OCI-M1 (cell line): ENCODE data around the gene EXOC4.

ENCODE experiments used
- DNase-seq: peaks from one replicate; lab custom pipeline; 2025; lab: John Stamatoyannopoulos, UW

The EXOC4 gene

DNA sequence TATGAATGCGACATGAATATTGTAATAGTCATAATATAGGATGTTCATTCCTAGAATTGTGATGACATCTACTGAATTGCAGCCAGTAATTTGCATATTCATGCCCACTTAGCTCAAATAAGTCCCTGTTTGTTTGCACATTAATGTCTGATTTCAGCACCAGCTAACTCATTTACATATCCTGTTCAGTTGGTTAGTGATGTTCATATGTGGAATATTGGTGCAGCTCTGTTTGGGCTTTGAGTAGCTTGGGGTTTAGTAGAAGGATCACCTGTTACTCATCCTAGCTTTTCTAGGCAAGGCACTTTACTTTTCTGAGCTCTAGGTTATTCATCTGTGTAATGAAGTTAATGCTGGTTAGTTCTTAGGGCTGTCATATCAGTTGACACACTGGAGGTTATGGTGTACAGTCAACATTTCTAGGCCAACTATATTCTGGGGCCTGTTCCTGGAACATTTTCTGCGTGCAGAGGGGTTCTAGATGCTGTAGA lies 238.4 kb downstream of the EXOC4 start:
- DNase-seq, result no peak

DNA sequence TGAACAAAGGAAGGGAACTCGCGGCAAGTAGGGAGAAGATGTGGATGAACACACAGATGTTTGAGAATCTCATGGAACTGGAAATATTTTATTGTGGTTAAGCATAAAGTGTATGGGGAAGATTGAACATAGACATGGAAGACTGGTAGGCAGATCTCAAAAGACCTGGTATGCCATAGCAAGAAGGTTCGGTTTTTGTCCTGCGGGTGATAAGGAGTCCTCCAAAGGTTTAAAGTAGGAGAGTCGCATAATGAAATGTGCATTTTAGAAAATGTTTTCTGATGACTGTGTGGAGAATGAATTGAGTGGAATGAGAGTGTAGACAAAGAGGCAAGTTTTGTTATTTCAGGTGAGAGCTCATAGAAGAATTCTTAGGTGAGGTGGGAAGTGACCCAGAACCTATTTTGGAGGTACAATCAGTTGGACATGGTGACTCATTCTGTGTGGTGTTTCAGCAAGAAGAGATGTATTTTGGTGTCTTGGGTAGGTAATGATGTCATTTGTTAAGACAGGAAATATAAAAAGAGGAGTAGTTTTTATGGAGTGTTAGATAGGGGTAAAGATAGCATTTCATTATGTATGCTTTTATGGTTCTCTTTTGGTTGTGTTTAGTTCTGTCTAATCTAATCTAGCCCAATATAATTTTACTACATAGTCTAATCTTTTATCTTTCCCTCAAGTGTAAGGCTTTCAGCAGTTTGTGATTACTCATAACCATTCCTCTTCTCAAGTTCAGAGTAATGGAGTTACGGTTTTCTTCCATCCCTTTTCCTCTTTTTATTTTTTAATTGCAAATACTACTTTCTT lies 239.2 kb downstream of the EXOC4 start:
- DNase-seq, result no peak

DNA sequence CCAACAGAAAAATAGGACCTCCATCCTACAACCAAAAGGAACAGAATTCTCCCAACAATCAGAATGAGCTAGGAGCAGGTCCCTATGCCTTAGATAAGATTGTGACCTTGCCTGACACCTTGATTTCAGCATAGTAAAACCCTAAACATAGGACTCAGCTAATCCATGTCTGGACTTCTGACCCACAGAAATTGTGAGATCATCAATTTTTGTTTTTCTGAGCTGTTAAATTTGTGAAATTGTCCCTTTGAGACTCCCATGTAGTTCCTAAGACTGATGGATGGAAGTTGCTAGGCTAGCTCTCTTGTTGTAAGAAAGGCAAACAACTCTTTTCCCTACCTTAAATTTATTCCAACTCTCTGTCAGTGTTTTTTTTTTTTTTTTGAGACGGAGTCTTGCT lies 244.2 kb downstream of the EXOC4 start:
- DNase-seq, result no peak

DNA sequence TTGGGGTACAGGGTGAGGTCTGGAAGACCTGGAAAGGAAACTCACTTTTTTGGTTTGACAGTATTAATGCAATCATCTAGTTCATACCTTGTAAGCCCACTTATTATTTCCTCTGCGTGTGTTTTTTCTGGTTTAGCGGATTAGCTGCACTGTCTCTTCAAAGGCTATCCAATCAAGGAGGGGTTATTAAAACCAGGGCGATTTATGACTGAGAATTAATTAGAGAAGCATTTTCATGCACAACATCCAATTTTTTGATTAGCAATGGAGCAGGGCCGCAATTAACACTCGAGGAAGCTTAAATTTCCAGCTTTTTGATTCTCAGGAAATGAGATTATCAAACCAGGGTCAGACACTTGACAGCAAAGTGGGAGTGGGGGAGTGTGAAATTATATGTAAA lies 248.9 kb downstream of the EXOC4 start:
- no peak for DNase-seq

DNA sequence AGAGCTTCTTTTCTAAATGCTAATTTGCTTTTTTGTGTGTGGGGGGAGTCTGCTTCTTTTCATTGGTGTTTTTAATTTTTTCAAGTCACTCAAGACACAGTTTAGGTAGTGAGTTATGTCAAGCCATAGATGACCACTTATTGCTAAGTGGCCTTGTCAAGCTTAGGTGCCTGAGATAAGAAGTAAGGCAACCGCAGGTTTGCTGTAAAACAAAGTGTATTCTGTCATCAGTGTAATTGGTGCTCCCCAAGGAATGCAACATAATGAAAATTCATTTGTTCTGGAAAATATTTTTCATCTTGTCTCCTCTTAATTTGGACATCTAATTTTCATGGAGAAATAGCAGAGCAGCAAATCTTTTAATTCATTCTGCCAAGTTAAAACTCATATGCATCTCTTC lies 249.6 kb downstream of the EXOC4 start:
- no peak for DNase-seq

DNA sequence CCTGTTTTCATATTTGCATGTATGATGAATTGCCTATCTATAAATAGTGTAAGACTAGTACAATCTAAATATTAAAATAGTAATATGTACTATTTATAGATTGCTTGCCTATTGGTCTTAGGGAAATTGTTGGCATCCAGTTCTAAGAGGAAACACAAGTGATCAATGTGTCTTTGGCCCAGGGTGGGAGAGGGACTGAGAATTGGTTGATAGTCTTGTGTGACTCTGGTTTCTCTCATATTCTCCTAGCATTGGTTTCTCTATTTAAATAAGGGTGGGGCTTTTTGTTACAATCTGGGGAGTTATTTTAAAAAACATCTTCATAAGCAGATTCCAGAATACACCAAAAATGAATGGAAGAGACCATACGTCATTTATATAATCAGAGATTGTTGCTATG lies 250.1 kb downstream of the EXOC4 start:
- no peak for DNase-seq

DNA sequence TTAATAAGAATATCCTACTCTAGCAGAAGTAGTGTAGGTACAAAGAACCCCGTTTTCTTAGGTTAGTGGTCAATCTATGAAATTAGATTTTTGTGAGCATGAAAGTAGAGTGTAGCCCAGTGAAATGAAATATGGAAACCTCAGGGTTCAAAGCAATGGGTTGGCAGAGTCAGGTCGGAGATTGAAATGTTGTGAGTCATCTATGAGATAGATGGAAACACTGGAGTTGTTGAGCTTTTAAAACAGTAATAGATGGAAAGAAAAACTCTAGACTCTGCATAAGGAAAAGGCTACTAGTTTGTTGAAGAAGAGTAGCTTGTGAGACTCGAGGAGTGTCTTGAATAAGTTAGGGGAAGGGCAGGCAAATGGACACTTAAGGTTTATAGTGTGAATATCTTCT lies 251.9 kb downstream of the EXOC4 start:
- DNase-seq, result no peak

DNA sequence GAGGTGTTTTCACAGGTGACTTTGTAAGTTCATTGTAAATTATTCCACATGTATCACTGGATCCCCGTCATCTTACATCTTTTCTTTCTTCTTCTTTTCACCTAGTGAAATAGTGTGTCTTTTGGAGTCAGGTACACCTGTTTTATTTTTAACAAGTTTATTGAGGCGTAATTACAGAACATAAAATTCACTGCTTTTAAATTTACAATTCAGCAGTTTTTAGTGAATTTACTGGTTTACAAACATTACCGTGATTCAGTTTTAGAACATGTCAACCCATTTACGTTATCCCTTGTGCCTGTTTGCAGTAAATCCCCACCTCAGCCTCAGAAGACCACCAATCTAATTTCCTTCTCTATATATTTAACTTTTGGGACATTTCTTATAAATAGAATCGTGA lies 256.9 kb downstream of the EXOC4 start:
- no peak for DNase-seq

DNA sequence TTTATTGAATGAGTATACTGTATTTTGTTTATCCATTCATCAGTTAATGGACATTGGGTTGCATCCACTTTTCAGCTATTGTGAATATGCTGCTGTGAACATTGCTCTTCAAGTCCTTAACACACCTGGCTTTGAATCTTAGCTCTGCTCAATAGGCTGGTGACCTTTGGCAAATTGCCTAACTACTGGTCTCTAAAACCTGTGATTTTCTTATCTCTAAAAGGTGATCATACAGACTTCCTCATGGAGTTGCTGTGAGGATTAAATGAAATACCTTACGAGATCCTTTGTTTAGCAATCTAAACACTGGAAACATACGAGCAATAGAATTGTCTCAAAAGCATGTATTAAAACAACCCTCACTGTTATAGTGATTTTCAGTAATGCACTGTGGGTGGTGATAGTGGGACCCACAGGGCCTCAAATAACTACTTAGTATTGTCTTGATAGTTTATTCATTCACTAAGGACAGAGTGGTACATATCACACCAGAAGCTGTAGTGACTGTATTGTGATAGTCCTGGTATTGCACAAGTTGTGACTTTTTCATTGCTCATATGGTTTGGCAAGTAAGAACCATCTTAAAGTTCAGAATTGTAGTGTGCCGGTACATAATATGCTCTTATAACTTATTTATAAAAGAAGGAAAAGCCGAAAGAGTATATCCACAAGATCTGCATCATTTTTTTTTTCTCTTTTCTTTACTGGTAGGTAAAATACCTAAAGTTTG lies 257.6 kb downstream of the EXOC4 start:
- DNase-seq, result peak; percentile 30

DNA sequence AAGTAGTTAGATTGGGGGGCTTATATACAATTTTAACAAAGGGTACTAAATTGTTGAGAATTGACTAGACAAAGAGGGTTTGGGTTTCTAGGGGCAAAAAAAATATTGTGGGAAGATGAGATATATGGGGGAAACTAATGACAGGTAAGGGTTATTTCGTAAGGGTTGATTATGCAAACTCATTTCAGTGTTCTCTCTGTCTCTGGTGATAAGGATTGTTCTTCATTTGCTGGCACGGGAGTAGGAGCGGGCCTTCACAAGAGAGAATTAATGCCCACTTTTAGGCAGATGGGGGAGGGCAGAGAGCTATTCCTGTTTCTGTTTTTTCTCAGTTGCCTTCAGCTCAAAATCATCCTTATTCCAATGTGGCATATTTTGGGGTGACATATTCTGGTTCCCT lies 258.4 kb downstream of the EXOC4 start:
- DNase-seq, result peak; percentile 81

DNA sequence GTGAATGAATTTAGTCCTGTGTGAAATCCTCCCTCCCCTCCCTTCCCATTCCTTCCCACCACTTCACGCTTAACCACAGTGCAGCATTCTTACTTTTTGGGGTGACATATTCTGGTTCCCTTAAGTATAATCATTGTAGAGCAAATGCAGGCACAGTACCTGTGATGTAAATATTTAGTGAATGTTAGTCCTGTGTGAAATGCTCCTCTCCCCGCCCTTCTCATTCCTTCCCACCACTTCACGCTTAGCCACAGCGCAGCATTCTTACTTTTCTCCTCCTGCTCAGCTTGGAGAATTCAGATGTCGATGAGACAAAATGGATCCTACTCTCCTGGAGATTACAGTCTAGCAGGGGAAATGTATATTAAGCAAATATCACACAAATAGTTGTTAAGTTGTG lies 258.8 kb downstream of the EXOC4 start:
- no peak for DNase-seq

DNA sequence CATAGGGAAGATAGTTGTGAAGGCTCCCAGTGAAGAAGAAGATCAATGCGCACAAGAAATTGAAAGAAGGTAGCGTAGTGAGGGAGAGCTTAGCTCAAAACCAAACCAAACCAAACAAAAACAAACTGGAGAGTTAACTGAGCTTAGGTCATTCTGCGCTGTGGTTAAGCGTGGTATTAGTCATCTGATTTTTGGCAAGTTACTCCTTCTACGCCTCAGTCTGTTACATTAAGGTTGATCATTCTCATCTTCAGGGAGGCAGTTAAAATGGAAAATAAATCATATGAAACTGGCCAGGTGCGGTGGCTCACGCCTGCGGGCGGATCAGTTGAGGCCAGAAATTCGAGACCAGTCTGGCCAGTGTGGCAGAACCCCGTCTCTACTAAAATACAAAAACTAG lies 259.7 kb downstream of the EXOC4 start:
- no peak for DNase-seq

DNA sequence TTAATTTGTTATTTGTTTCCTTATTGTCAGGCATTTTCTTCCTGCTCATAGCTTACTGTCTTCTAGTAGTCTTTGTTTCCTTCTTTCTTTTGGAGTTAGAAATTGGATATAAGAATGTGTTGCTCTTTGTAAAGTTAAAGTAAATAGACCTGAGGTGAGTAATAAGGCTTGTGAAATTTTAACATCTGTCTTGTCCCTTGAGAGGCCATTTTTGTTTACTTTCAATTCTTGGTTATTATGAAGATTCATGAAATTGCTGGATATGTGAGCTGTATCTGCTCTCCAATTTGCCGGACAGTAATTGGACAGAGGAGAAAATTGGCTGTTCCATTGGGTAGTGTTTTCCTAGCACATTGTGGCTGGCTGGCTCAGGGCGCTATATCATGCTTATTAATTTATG lies 260.7 kb downstream of the EXOC4 start:
- no peak for DNase-seq

DNA sequence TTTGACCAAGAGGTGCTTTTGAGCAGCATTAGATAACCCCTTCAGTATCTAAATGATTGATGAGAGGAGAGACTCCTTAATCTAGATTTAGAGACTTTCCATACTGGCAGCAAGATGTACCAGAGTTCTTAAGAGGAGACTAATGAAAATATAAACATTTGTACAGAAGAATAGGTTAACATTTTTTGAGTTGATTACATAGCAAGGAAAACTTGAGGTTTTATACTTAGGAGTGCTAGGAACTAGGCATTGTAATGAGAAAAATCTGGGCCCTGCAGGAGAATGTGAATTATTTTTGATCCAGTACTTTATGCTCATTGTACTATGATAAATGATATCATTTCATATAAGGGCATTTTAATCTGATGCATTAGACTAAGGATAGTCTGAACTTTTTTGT lies 261.7 kb downstream of the EXOC4 start:
- DNase-seq, result no peak

DNA sequence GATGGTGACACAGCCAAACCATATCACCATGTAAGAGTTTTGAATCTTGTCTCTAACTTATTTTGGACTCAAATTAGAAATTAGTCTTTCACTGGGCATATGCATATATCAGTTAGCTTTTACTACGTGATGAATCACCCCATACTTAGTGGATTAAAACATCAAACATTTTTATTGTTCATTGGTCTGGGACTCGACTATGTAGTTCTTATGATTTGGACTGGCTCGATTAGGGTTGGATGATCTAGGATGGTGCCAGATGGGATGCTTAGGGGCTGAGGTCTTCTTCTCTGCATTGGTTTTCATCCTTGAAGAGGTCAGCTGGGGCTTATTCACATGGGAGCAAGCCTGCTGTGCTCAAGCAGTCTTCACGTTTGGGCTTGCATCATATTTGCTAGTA lies 264.9 kb downstream of the EXOC4 start:
- DNase-seq, result no peak

DNA sequence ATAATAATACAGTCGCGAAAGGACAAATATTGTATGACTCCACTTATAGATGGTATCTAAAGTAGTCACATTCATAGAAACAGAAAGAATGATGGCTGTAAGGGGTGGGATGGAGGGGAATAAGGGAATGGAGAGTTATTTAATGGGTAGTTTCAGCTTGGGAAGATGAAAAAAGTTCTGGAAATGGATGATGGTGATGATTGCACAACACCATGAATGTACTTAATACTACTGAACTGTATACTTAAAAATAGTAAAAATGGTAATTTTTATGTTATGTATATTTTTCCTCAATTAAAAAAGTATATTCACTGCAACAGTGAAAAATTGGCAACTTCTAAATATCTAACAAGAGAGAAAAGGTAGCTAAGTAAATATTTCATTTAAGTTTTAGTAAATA lies 265.8 kb downstream of the EXOC4 start:
- DNase-seq, result no peak

DNA sequence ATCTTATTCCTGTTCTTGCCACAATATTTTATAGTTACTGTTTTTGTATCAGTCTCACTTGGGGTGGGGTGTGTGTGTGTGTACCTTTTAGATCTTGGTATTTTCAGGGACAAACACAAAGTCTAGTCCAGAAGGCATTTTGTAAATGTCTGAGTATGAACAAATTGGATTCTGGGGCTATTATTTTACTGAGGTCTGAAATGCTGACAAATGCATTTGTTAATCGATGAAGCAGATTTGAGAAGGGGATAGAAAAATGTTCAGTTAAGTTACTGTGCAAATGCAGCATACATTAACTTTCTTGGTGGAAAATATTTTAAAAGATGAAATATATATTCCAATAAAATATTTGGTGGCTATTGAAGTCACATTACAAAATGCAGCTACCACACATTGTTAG lies 267.4 kb downstream of the EXOC4 start:
- DNase-seq, result no peak

DNA sequence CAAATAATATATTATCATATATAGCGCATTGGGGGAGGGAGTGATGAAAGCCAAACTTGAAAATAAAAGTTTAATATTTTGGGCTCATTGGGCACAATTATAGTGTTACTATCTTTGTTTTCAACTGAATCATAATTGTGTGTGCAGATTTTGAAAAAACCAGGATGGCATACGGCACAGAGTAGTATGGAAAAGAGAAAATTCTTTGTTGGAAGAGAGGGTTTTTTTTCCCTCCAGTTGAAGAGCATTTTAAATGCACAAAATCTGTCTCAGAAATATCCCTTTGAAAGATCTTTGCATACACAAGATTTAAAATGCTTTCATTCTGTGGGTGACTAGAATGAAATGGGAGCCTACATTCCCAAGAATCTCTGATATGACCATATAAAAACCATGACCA lies 269.6 kb downstream of the EXOC4 start:
- DNase-seq, result no peak

DNA sequence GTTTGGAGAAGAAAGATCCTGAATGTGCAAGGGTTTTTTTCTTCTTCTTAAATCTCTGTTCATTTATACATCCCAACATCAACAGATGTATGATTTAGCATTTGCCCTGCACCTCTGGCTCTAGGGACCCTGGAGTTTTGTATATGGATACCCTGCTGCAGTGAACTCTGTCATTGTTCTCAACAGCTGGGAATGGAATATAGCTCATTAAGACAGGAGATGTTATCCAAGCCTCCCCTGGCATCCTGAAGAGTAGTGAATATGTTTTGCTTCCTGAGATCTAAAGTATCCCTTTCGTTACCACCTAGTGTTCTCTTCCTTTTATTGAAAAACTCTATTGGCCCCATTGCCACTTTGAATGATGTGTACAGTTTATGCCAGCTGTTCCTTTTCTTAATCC lies 275.9 kb downstream of the EXOC4 start:
- no peak for DNase-seq

DNA sequence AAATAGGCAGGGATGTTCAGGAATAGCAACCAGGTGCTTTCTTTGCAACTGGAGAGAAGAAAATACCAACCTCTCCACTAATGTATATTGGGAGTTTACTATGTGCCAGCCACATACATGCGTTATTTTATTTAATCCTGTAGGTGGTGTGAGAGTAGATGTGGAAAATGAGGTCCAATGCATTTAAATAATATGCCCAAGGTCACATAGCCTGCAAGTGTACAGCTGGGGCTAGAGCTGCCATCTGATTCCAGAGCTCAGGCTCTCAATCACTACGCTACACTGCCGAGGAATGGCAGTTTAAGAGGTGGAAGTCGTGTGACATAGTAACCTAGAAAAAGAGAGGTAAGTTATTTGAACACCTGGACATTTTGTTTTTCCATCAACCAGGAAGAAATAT lies 277.0 kb downstream of the EXOC4 start:
- DNase-seq, result no peak

DNA sequence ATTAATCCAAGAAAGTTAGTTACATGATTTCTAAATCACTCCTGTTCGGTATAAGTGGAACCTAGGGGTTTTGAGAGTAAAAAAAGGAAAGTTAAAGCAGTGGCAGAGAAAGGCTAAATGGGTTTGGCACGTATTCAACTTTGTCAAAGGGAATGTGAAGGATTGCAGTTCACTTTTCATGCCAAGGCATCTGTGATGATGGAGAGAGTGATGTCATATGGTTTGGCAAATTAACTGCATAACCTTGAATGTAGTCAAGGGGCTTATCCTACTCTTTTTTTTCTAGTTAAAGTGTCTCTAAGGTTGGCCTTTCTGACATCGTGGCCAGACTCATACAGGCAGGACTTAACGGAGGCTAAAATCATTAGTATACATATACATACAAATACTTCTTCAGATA lies 277.8 kb downstream of the EXOC4 start:
- no peak for DNase-seq

DNA sequence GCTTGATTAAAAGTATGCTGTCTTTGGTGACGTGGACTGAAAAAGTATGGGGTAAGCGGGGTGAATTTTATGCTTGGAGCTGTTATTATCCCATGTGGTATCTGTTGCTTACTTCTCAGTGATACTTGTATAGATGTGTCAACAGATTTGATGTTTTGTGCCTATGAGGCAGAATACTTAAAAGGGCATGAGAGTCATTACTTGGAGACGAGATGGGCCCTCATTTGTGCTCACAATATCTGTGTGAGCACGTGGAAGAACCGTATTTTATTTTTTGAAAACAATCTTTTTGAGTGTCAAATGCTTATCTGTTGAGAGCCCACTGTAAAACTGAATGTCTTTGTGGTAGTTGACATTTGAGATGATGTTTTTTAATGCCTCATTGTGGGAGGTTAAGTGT lies 281.9 kb downstream of the EXOC4 start:
- no peak for DNase-seq

DNA sequence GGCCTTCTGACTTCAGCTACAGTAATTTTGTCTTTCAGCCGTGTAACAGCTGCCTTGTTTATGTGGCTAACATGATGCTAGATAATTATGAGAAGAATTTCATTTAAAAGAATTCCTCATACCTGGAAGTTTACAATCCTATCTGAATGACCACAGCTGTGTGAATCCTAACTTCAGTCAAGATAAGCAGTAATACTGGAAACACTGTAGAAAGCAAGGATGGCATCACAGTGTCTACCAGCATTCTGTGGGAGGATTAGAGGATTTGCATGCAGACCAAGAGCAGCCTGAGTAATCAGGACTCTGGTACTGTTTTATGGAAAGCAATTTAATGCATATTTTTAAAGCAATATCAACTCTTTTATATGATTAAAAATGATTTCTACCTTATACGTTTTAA lies 282.4 kb downstream of the EXOC4 start:
- no peak for DNase-seq

DNA sequence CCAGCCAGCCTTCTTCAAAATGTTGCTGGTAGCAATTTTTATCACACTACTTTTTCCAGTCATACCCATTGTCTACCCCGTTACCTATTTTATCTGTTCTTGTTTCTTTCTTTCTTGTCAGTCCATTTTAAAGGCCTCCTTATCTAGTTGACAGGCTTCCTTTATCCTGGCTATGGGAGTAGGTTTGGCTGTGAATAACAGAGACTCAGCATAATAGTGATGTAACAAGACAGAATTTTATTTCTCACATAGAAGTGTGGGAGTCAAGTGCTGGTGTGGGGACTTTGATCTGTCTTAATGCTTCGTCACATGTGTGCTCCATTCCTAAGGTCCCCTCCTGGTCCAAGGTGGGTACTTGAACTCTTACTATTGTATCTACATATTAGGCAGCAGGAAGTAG lies 283.6 kb downstream of the EXOC4 start:
- DNase-seq, result no peak
